Right lobe of liver (tissue), 6 donors: ENCODE data around the gene STX11. TPM values are rescaled to one million over a fixed set of nuclear protein-coding genes. Genes with fewer than 3 reads are reported as not detected.
A peak's percentile ranks its signal among the peaks of the same experiment; 100 is the strongest.

Experiments used
- ATAC-seq, 4 donors: fragments of 200-7000 bp; cut with Tn5 transposase; one replicate each; pipeline ENCODE4 v1.9.1; 2020; ENCODE audit warnings: mild to moderate bottlenecking in 4 of 4, moderate library complexity in 4 of 4
- DNase-seq, 3 donors: peaks; one replicate each; pipeline ENCODE4 v3.0.0-alpha.2; 2020
- H3K27ac ChIP-seq, 3 donors: fragments of 200-600 bp; one replicate each; pipeline ENCODE4 v1.8.0; 2022
- H3K27me3 ChIP-seq, 2 donors: fragments of 200-600 bp; one replicate each; pipeline ENCODE4 v1.8.0; 2022
- H3K36me3 ChIP-seq, 4 donors: fragments of 200-600 bp; sonication (generic) in 1 of 4; one replicate each; pipeline versions ENCODE4 v1.5.1 to v1.8.0; 2017 to 2022; ENCODE audit warnings: control low read depth in 1 of 4
- H3K4me1 ChIP-seq, 4 donors: fragments of 200-600 bp; sonication (generic) in 1 of 4; one replicate each; pipeline versions ENCODE4 v1.5.1 to v1.8.0; 2017 to 2022; ENCODE audit warnings: control low read depth in 1 of 4
- H3K4me3 ChIP-seq, 3 donors: fragments of 200-600 bp; one replicate each; pipeline ENCODE4 v1.8.0; 2022
- H3K9me3 ChIP-seq, 4 donors: fragments of 200-600 bp; sonication (generic) in 1 of 4; one replicate each; pipeline versions ENCODE4 v1.5.1 to v1.8.0; 2017 to 2022; ENCODE audit warnings: control low read depth in 1 of 4
- POLR2A ChIP-seq: fragments of 450-650 bp; IDR thresholded peaks from one replicate; pipeline ENCODE4 v1.6.1; 2017; ENCODE audit warnings: antibody characterized with exemption, mild to moderate bottlenecking
- WGBS: methylation state at CpG from one replicate; pipeline ENCODE4 v1.1.6; 2018; ENCODE audit warnings: low coverage, low lambda C conversion rate; ENCODE audit not compliant: insufficient coverage; ENCODE audit errors: missing lambda C conversion rate; 5-methylcytosine and 5-hydroxymethylcytosine counted together
- intact Hi-C, 2 donors: fragments of 100-400 bp; cut with DNase I; formaldehyde crosslinking; loops; one replicate each; pipeline versions ENCODE4 v1.11.2 to v1.14.1; 2022
- total RNA-seq, 6 experiments: library from RNA; depleted of rRNA in 2 of 6; stranded (reverse); fragments of >200 nt in 2 of 6; fragmentation: NEBNext Ultra II Directional in 3 of 6; extraction: Animal tissue kit (Norgen Biotek cat#: 25700) in 3 of 6; gene quantifications; one replicate each; pipeline versions ENCODE4 v1.1.0 to v1.2.4, GENCODE V29; 2016 to 2023
- TF ChIP-seq, protein P1 (sequence below), 4 donors: fragments of 200-600 bp in 3 of 4; fragments of 450-650 bp in 1 of 4; IDR thresholded peaks; one replicate each; pipeline versions ENCODE4 v1.5.1 to v1.8.0; 2016 to 2022; ENCODE audit warnings: antibody characterized with exemption in 4 of 4, mild to moderate bottlenecking in 2 of 4
- donor health status: DM: no; HTN: yes; CAD: no.
- donor health status: DM: no; HTN: no; CAD: no.
- donor health status: DM: no; HTN: no; CAD: no.
- donor health status: DM: no; HTN: yes; CAD: no.
- donor health status: DM: no; HTN: yes; CAD: no.

The STX11 gene
- total RNA-seq, 6 experiments from 2014 or later, result 0.86 to 7.4 (median 4.1) TPM

GRCh38 chr6:144159223-144159622 is 8.9 kb downstream of the STX11 start:
- Histone ChIP-seq H3K27ac (peak overlapping the region in 2 of 3 donors; percentile 26 to 29), H3K36me3 (no peaks in the 10 kb centered on the region), H3K27me3 (no peaks in the 10 kb centered on the region), H3K4me3 (no peak overlapping the region), H3K4me1 (peaks cover 0 to 4% (median 0%) of the 10 kb centered on the region in 4 donors), H3K9me3 (no peaks in the 10 kb centered on the region)
- WGBS, result 62% methylated on average over 5 of the region's 5 CpGs
- intact Hi-C loops, result no loop called here
- TF ChIP-seq, protein P1, sequence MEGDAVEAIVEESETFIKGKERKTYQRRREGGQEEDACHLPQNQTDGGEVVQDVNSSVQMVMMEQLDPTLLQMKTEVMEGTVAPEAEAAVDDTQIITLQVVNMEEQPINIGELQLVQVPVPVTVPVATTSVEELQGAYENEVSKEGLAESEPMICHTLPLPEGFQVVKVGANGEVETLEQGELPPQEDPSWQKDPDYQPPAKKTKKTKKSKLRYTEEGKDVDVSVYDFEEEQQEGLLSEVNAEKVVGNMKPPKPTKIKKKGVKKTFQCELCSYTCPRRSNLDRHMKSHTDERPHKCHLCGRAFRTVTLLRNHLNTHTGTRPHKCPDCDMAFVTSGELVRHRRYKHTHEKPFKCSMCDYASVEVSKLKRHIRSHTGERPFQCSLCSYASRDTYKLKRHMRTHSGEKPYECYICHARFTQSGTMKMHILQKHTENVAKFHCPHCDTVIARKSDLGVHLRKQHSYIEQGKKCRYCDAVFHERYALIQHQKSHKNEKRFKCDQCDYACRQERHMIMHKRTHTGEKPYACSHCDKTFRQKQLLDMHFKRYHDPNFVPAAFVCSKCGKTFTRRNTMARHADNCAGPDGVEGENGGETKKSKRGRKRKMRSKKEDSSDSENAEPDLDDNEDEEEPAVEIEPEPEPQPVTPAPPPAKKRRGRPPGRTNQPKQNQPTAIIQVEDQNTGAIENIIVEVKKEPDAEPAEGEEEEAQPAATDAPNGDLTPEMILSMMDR (IDR thresholded peaks at IDR 0.05), result no peak
- TF ChIP-seq POLR2A, result no peak
- peak; percentile 30 to 57 (median 48) for ATAC-seq
- DNase-seq, result no peak

GRCh38 chr6:144159742-144160141 is 9.4 kb downstream of the STX11 start:
- H3K36me3 ChIP-seq, result no peaks in the 10 kb centered on the region
- DNase-seq (no peak), ATAC-seq (peak; percentile 10 to 41 (median 20))
- intact Hi-C loops, result no loop called here
- WGBS, result 51% methylated on average over 2 of the region's 4 CpGs
- TF ChIP-seq, protein P1 (IDR thresholded peaks at IDR 0.05), result no peak
- no peak for TF ChIP-seq POLR2A
- no peak overlapping the region for H3K4me3 ChIP-seq
- H3K4me1 ChIP-seq, result peaks cover 0 to 4% (median 0%) of the 10 kb centered on the region in 4 donors
- H3K27ac ChIP-seq, result no peak overlapping the region
- H3K27me3 ChIP-seq, result no peaks in the 10 kb centered on the region
- no peaks in the 10 kb centered on the region for H3K9me3 ChIP-seq

- Histone ChIP-seq H3K4me1 (peaks cover 0 to 4% (median 0%) of the 10 kb centered on the region in 4 donors), H3K9me3 (no peaks in the 10 kb centered on the region), H3K27ac (no peak overlapping the region), H3K27me3 (no peaks in the 10 kb centered on the region), H3K4me3 (no peak overlapping the region), H3K36me3 (no peaks in the 10 kb centered on the region)
- WGBS, result 67% methylated on average over 2 of the region's 2 CpGs
- no peak for DNase-seq
- ATAC-seq, result no peak
- TF ChIP-seq, protein P1 (IDR thresholded peaks at IDR 0.05), result no peak
- no peak for TF ChIP-seq POLR2A
- intact Hi-C loops, result no loop called here
Observed at GRCh38 chr6:144160431-144161005, 10.2 kb downstream of the STX11 start.

GRCh38 chr6:144161975-144162374 is 11.7 kb downstream of the STX11 start:
- H3K9me3 ChIP-seq, result no peaks in the 10 kb centered on the region
- DNase-seq (no peak), ATAC-seq (peak in 1 of 4 donors; percentile 33)
- no peak for TF ChIP-seq POLR2A
- TF ChIP-seq, protein P1 (IDR thresholded peaks at IDR 0.05), result no peak
- no peaks in the 10 kb centered on the region for H3K27me3 ChIP-seq
- no peak overlapping the region for H3K27ac ChIP-seq
- H3K4me3 ChIP-seq, result no peak overlapping the region
- intact Hi-C loops, result no loop called here
- WGBS, result 59% methylated on average over 5 of the region's 5 CpGs
- H3K4me1 ChIP-seq, result no peaks in the 10 kb centered on the region
- H3K36me3 ChIP-seq, result no peaks in the 10 kb centered on the region
